HEK293T (cell line): ENCODE measurements around the gene CHAC1.
"Not testable (repeated sequence)": the region's sequence is repeated elsewhere in the genome, so short reads cannot be mapped to it uniquely, and the experiment has no call there.

ENCODE experiments used
- CTCF ChIA-PET: fragments of 350-600 bp; formaldehyde crosslinking; extraction: SDS; loops from one replicate; lab custom pipeline; 2021; ENCODE audit warnings: antibody characterized with exemption, inconsistent platforms; lab: Yijun Ruan, JAX
- POLR2A ChIA-PET: fragments of 350-600 bp; formaldehyde crosslinking; extraction: SDS; loops from one replicate; lab custom pipeline; 2020; ENCODE audit warnings: antibody characterized with exemption, inconsistent platforms; lab: Yijun Ruan, JAX
- DNase-seq: peaks from one replicate; pipeline ENCODE4 v3.0.0; 2012; ENCODE audit warnings: mixed read lengths; ENCODE audit errors: extremely low spot score
- ARNT ChIP-seq: fragments of 450-650 bp; IDR thresholded peaks from 2 replicates; pipeline ENCODE4 v1.6.1; 2017; ENCODE audit warnings: mild to moderate bottlenecking
- BHLHE40 ChIP-seq: fragments of 450-650 bp; IDR thresholded peaks from 2 replicates; pipeline ENCODE4 v1.6.1; 2016; ENCODE audit warnings: mild to moderate bottlenecking, moderate library complexity, borderline replicate concordance
- CTBP1 ChIP-seq: fragments of 450-650 bp; IDR thresholded peaks from 2 replicates; pipeline ENCODE4 v1.6.1; 2016; ENCODE audit warnings: borderline replicate concordance
- ELF4 ChIP-seq: fragments of 450-650 bp; IDR thresholded peaks from 2 replicates; pipeline ENCODE4 v1.6.1; 2017; ENCODE audit warnings: antibody characterized with exemption
- FOXA1 ChIP-seq: fragments of 450-650 bp; IDR thresholded peaks from 2 replicates; pipeline ENCODE4 v1.6.1; 2016; ENCODE audit warnings: mild to moderate bottlenecking
- FOXK2 ChIP-seq: fragments of 450-650 bp; IDR thresholded peaks from 2 replicates; pipeline ENCODE4 v1.6.1; 2016; ENCODE audit warnings: mild to moderate bottlenecking
- FOXM1 ChIP-seq: fragments of 450-650 bp; IDR thresholded peaks from 2 replicates; pipeline ENCODE4 v1.6.1; 2017; ENCODE audit warnings: mild to moderate bottlenecking, borderline replicate concordance
- HDGF ChIP-seq: fragments of 450-650 bp; IDR thresholded peaks from 2 replicates; pipeline ENCODE4 v1.6.1; 2017; ENCODE audit warnings: antibody characterized with exemption, borderline replicate concordance
- L3MBTL2 ChIP-seq: fragments of 450-650 bp; conservative IDR thresholded peaks from 2 replicates; pipeline ENCODE4 v1.6.1; 2016; ENCODE audit warnings: mild to moderate bottlenecking
- LEF1 ChIP-seq: fragments of 450-650 bp; IDR thresholded peaks from 2 replicates; pipeline ENCODE4 v1.6.1; 2017; ENCODE audit warnings: mild to moderate bottlenecking, borderline replicate concordance
- NFRKB ChIP-seq: fragments of 450-650 bp; IDR thresholded peaks from 2 replicates; pipeline ENCODE4 v1.6.1; 2016; ENCODE audit warnings: mild to moderate bottlenecking, moderate library complexity
- SP1 ChIP-seq: fragments of 450-650 bp; IDR thresholded peaks from 2 replicates; pipeline ENCODE4 v1.6.1; 2017
- SUZ12 ChIP-seq: fragments of 450-650 bp; IDR thresholded peaks from 2 replicates; pipeline ENCODE4 v1.6.1; 2016; ENCODE audit warnings: mild to moderate bottlenecking
- TARDBP ChIP-seq: fragments of 450-650 bp; IDR thresholded peaks from 2 replicates; pipeline ENCODE4 v1.6.1; 2016
- ZNF384 ChIP-seq: fragments of 450-650 bp; IDR thresholded peaks from 2 replicates; pipeline ENCODE4 v1.6.1; 2016
- TF ChIP-seq, protein P1 (sequence below): fragments of 450-650 bp; IDR thresholded peaks from 2 replicates; pipeline ENCODE4 v1.6.1; 2016

Gene CHAC1

DNA sequence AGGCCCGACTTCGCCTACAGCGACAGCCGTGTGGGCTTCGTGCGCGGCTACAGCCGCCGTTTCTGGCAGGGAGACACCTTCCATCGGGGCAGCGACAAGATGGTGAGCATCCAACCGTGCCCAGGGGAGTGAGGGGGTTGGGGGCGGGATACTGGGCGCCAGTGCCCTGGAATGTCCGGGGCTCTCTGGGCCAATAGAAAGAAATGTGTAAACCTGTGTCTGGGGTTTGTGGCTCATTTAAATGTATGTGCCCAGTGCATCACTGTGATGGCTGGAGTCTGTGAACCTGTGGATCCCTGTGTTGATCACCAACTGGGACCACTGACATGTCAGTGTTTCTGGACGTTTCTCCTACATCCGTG lies 423 bp downstream of the CHAC1 start:
- ChIA-PET POLR2A (interaction anchor here (0.7 to 9.1 kb wide), 38 partner anchors 8 to 825 kb away, joined by 3 to 146 read pairs (median 4); partner anchors contain the start of genes CHP1, DLL4, INO80 and NUSAP1), CTCF (interaction anchor here (1.2 to 1.5 kb wide), 2 partner anchors 11 to 23 kb away, joined by 3 to 7 read pairs; no protein-coding TSS in a partner anchor)
- DNase-seq = no peak
- no peak for TF ChIP-seq FOXK2
- no peak for TF ChIP-seq SUZ12
- TF ChIP-seq, protein P1, sequence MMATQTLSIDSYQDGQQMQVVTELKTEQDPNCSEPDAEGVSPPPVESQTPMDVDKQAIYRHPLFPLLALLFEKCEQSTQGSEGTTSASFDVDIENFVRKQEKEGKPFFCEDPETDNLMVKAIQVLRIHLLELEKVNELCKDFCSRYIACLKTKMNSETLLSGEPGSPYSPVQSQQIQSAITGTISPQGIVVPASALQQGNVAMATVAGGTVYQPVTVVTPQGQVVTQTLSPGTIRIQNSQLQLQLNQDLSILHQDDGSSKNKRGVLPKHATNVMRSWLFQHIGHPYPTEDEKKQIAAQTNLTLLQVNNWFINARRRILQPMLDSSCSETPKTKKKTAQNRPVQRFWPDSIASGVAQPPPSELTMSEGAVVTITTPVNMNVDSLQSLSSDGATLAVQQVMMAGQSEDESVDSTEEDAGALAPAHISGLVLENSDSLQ = no peak
- no peak for TF ChIP-seq LEF1
- TF ChIP-seq FOXA1 = no peak

DNA sequence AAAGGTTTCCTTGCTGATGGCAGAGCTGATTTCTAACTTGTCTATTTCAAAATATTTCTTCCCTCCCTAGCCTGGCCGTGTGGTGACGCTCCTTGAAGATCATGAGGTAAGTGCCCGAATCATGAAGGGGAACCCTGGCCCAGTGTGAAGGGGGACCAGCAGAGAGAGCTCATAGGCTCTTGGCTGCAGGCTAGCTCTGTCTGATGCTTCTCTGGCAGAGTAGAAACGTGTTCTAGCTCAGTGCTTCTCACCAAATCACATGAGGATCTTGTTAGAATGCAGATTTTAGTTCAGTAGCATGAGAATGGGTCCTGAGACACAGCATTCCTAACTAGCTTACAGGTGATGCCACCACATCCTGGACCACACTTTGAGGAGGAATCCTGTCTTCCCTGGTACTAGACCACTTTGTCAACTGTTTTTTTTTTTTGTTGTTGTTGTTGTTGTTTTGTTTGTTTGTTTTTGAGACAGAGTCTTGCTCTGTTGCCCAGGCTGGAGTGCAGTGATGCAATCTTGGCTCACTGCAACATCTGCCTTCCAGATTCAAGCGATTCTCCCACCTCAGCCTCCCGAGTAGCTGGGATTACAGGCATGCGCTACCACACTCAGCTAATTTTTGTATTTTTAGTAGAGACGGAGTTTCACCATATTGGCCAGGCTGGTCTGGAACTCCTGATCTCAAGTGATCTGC lies 1.0 kb downstream of the CHAC1 start:
- ChIA-PET POLR2A (interaction anchor here (0.7 to 9.1 kb wide), 18 partner anchors 8 to 162 kb away, joined by 3 to 146 read pairs (median 6); partner anchors contain the start of genes DLL4, INO80 and VPS18), CTCF (interaction anchor here (1.2 kb wide), 1 partner anchor 12 kb away, joined by 3 read pairs; no protein-coding TSS in a partner anchor)
- DNase-seq = not testable (repeated sequence)

DNA sequence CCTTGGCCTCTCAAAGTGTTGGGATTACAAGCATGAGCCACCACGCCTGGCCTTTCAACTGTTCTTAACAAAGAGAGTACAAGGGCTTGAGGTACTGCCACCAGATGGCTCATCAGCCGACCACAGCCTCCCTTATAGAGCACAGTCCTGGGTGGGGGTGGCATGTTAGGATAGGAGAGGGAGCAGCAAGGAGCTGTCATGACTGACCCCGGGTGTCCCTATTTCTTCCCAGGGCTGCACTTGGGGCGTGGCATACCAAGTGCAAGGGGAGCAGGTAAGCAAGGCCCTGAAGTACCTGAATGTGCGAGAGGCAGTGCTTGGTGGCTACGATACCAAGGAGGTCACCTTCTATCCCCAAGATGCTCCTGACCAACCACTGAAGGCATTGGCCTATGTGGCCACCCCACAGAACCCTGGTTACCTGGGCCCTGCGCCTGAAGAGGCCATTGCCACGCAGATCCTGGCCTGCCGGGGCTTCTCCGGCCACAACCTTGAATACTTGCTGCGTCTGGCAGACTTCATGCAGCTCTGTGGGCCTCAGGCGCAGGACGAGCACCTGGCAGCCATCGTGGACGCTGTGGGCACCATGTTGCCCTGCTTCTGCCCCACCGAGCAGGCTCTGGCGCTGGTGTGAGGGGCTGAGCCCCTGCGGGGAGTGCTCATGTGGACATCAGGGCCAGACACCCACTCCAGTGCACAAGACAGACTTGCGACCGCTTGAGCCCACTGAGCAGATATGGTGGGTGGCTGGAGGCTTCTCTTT lies 2.1 kb downstream of the CHAC1 start:
- TF ChIP-seq TARDBP (no peak), ARNT (no peak), L3MBTL2 (no peak), ELF4 (no peak), BHLHE40 (no peak), SP1 (no peak), FOXA1 (no peak), CTBP1 (no peak), NFRKB (no peak), FOXM1 (no peak), FOXK2 (no peak), LEF1 (no peak), SUZ12 (no peak), HDGF (no peak), ZNF384 (no peak)
- TF ChIP-seq, protein P1 = no peak
- no peak for DNase-seq
- ChIA-PET POLR2A (interaction anchor here (2.5 to 9.1 kb wide), 5 partner anchors 8 to 24 kb away, joined by 9 to 146 read pairs (median 32); no protein-coding TSS in a partner anchor), CTCF (no interaction called here)

DNA sequence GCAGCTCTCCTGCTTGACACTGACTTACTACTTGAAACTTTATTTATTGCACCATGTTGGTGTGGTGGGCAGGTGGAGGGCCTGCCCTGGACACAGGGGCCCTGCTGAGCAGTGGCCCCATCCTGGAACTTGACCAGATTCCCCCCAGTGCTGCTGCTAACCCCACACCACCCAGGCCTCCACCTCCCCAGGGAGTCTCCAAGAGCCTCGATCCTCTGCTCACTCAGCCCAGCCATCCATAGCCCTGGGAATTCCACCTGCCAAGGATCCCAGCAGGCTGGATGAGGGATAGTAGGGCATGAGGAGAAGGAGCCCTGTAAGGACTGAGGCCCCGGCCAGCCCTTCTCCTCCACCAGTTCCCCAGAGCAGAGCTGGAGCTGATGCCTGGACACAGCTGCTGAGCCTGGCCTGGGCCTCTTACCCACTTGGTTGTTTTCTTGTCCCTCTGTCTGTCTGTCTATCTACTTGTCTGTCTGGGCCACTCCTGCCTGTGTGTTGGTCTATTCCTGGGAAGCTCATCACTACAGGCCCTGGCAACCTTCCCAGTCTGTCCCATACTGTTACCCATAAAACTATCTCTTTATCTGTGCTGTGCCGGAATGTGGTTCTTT lies 2.8 kb downstream of the CHAC1 start:
- no peak for DNase-seq
- CTCF ChIA-PET = no interaction called here
- TF ChIP-seq SP1 (no peak), BHLHE40 (no peak), TARDBP (no peak), FOXM1 (no peak), SUZ12 (no peak), FOXA1 (no peak), HDGF (no peak), NFRKB (no peak), ZNF384 (no peak), CTBP1 (no peak), L3MBTL2 (no peak), ELF4 (no peak), ARNT (no peak), LEF1 (no peak)
- TF ChIP-seq, protein P1 = no peak
- POLR2A ChIA-PET = interaction anchor here (0.6 to 9.1 kb wide), 7 partner anchors 8 to 376 kb away, joined by 3 to 146 read pairs (median 4); partner anchors contain the start of gene OIP5

DNA sequence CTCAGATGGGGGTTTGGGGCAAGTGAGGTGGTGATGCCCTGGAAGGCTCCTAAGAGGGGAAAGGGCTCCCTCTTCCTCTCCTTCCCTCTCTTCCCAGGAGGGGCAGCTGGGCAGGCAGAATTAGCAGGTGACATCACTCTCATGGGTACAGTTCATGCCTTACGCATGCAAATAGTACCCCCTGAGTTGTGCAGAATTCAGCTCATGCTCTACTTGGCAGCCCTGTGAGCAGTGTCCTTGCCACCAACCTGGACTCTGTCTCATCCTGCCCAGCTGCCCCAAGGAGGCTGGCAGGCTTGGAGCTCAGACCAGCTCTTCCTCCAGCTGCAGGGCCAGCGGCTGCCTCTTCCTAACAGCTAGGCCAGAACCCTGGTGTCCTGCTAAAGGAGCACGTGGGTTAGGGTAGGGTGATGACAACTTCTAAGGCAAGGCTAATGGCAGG lies 3.3 kb downstream of the CHAC1 start:
- DNase-seq = no peak
- TF ChIP-seq L3MBTL2 (no peak), FOXK2 (no peak), NFRKB (no peak), HDGF (no peak), ARNT (no peak), ELF4 (no peak), SUZ12 (no peak), FOXM1 (no peak), CTBP1 (no peak), FOXA1 (no peak), SP1 (no peak), BHLHE40 (no peak), TARDBP (no peak), ZNF384 (no peak), LEF1 (no peak)
- TF ChIP-seq, protein P1 = no peak
- CTCF ChIA-PET = interaction anchor here (1.0 kb wide), 1 partner anchor 15 kb away, joined by 3 read pairs; no protein-coding TSS in a partner anchor
- POLR2A ChIA-PET = interaction anchor here (0.6 to 9.1 kb wide), 9 partner anchors 11 to 376 kb away, joined by 3 to 146 read pairs (median 4); partner anchors contain the start of gene OIP5
